ENCODE data around the gene TRIM17.

TRIM17 gene

DNA sequence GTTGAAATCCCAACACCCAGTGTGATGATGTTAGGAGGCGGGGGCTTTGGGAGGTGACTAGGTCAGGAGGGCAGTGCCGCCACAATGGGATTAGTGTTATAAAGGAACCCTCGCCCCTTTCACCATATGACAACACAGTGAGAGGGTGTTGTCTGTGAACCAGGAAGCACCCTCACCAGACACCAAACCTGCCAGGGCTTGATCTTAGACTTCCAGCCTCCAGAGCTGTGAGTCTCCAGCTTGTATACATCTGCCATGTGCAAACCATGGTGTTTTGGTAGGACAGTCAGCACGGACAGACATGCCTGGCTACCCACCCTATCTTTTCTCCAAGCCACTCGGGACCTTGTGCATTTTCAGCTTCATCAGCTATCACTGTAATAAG lies 14.0 kb downstream of the TRIM17 start:
- in situ Hi-C loops (cut with MboI; ENCODE audit: low sequenced_read_pairs), result no loop called here

DNA sequence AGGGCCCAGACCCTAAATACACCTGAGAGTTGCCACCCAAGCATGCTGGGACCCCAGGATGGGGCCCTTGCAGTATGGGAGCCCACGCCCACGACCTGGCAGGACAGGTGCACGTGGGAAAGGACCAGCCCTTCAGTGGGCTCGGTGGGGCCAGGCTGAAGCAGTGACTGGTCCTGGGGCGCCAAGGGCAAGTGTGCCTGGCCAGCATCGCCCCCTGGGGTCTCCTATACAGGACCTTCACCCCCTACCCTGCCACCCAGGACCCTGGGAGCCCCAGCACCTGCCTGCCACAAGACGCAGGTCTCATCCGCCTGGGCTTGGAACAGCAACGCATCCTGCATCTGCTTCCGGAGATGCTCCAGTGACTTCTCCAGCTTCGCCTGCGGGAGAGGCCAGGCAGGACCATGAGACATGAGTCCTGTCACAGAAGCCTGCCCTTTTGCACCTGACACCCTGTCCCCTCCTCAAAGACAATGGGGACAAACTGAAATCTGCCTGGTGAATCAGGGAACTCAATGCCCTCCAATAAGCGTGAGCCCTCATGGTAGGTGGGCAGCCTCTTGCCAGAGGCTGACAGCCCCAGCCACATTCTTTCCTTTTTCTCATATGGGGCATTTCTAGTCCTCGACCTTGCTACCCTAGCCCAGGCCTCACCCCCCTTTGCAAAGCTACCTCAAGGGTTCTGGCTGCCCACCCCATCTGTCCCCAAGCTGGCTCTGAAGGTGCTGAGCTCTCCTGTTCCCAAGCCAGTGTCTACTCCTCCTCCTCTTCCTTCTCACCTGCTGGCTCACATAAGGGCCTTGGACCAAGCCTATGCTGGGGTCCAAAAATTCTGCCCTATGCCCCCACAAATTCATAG lies 14.7 kb downstream of the TRIM17 start:
- in situ Hi-C loops (cut with MboI; ENCODE audit: low sequenced_read_pairs), result no loop called here

DNA sequence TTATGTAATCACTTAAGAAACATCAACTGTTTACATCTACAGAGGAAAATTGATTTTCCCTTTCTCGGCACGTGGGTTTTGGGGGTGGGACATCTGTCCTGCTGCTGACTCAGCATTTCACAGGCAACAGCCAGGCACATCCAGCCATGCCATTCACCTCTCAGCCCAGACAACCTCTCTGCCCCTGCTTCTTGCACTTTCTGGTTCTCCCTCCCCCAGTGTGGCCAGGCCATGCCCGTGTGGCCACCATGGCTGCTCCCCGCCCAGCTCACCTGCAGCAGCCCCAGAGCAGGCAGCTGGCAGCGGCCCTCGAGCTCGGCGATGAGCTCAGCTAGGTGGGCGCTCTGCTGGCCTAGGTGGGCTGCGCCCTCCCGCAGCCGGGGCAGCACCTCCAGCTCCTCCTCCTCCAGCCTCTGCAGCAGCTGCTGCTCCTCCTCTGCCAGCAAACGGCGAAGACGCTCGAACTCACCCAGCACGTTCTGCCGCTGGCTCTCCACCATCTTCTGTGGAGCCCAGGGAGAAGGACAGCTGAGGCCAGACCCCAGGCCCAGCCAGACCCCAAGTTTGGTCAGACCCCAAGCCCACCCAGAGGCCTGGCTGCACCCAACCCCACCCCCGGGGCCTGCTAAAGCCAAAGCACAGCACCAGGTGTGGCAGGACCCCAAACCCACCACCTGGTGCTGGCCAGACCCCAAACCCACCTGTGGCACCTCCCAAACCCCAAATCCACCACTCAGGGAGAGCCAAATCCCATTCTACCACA lies 15.8 kb downstream of the TRIM17 start:
- in situ Hi-C loops (cut with MboI; ENCODE audit: low sequenced_read_pairs), result no loop called here

- in situ Hi-C loops (cut with MboI; ENCODE audit: low sequenced_read_pairs), result no loop called here
Observed at GRCh38 chr1:228400237-228400651, 16.4 kb downstream of the TRIM17 start.

GRCh38 chr1:228399531-228400236 lies 17.0 kb downstream of the TRIM17 start:
- in situ Hi-C loops (cut with MboI; ENCODE audit: low sequenced_read_pairs), result no loop called here

DNA sequence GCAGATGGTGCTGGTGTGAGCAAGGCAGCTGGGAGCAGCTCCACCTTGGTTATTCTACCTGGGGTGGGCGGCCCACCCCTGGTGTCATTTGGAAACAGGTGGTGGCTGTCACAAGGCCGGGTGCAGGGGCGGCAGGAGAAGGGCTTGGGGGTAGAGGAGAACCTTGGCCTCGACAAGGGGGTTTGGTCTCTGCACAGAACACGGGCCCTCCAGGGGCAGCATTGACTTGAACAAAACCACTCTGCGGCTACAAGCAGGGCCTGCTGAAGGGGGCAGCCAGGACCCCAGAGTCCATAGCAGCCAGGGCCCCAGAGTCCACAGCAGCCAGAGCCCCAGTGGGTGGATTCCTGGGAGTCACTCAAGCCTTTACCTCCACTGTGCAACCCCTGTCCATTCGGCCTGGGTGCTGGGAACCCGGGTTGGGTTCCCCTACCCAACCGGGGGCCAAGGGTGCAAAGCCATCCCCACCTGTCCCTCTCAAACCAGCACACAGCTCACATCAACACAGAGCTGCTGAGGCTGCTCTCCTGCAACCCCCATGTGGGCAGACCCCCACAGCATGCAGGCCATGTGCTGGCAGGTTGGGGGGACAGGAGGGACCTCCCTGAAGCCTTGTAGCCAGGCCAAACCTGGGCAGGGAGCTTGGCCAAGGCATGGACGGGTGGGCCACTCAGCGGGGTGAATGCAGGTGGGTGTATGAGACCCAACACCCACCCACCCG lies 17.8 kb downstream of the TRIM17 start:
- in situ Hi-C loops (cut with MboI; ENCODE audit: low sequenced_read_pairs), result no loop called here

DNA sequence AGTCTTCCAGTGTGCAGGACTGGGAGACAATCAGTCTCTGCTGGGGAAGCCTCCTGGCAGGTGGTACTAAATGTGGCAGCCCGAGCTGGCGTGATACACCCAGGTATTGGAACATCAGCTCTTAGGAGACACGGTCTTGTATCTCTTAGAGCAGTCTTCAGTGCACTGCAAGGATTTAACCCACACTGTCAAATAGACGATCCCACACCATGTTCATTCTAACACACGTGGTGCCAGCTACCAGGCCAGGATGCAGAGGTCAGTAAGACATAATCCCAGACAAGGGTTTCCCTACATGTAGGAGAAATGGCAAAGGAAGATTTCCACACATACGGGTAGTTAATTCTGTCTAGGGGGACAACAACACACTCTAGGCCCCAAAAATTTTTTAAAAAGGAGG lies 18.7 kb downstream of the TRIM17 start:
- in situ Hi-C loops (cut with MboI; ENCODE audit: low sequenced_read_pairs), result no loop called here

DNA sequence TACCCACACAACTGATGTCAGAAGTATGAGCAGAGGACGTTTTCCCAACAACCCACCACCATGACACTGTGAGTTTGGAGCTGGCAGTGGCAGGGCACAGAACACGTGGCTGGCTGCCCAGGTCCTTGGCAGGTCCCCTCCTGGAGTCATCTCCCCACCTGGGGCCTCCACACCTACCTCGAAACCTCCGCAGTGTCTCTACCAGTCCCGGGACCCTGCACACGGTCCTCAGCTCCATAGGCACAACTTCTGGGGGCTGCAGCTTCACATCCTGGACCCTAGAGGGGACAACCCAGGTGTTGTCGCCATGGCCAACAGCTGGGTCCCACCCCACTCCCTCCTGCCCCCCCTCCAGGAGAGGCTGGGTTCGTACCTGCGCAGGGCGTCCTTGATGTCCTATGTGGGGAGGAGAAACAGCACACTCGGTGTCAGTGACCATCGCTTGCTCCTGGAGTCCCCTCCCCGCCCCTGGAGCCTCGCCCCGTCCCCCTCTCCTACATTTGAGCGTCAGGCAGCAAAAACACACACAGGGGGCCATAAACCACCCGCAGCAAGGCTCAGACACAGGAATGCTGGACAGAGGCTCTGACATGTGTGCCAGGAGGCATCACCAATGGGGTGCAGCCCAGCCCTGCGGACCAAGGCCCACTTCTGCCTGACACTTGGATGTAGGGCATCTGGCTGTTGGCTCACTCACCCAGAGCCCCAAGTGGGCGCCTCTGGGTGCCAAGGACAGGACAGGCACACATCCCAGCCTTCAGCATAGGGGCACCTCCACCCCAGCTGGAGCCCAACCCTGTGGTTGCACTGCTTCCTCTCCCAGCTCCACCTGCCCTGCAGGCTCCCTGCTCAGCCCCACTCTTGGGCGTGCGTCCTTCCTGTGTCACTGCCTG lies 19.6 kb downstream of the TRIM17 start:
- in situ Hi-C loops (cut with MboI; ENCODE audit: low sequenced_read_pairs), result no loop called here

- in situ Hi-C loops (cut with MboI; ENCODE audit: low sequenced_read_pairs), result no loop called here
Observed at GRCh38 chr1:228394571-228395394, 21.9 kb downstream of the TRIM17 start.

- in situ Hi-C loops (cut with MboI; ENCODE audit: low sequenced_read_pairs), result no loop called here
Observed at GRCh38 chr1:228393811-228394570, 22.7 kb downstream of the TRIM17 start.

- in situ Hi-C loops (cut with MboI; ENCODE audit: low sequenced_read_pairs), result no loop called here
Observed at GRCh38 chr1:228393268-228393701, 23.4 kb downstream of the TRIM17 start.

- in situ Hi-C loops (cut with MboI; ENCODE audit: low sequenced_read_pairs), result no loop called here
Observed at GRCh38 chr1:228392111-228392936, 24.3 kb downstream of the TRIM17 start.

- in situ Hi-C loops (cut with MboI; ENCODE audit: low sequenced_read_pairs), result no loop called here
Observed at GRCh38 chr1:228391411-228392020, 25.1 kb downstream of the TRIM17 start.

GRCh38 chr1:228390649-228391048 lies 26.0 kb downstream of the TRIM17 start:
- in situ Hi-C loops (cut with MboI; ENCODE audit: low sequenced_read_pairs), result no loop called here

DNA sequence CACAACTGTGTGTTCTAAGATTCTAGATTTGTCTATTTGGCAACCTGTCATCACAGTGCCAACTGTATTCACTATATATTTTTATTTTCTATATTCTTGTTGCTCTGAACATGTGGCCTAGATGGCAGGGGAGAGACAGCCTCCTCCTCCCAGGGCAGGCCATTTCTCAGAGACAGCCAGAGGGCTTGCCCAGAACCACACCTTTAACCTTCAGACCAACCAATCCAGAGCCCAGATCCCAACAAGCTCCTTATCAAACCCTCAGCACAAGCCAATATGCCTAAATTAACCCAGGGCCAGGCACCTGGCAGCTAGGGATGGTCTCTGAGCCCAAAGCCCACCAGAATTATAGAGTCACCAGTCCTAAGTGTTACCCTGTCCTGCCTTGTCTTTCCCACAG lies 29.3 kb downstream of the TRIM17 start:
- in situ Hi-C loops (cut with MboI; ENCODE audit: low sequenced_read_pairs), result no loop called here

GRCh38 chr1:228385232-228385631 lies 31.4 kb downstream of the TRIM17 start:
- in situ Hi-C loops (cut with MboI; ENCODE audit: low sequenced_read_pairs), result no loop called here

DNA sequence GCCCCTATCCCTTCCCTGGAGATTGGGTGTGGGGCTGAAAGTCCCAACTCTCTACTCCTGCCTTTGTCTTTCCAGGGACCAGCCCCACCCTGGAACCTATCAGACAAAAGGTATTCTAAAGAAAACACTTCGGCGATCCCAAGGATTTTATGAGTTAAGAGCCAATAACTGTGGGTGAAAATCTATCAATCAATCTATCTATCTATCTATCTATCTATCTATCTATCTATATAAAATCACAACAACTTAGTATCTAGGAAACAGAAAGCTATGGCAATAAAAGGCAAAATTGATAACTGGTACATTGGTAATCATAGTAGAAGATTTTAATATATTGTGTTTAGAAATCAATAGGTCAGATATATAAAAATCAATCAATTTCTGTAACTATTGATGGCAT lies 32.9 kb downstream of the TRIM17 start:
- in situ Hi-C loops (cut with MboI; ENCODE audit: low sequenced_read_pairs), result no loop called here

Data from HL-60/S4 treated with retinoic acid at 250 ng/mL for 4 days and 3 days (cell line).